HG03045 (cell line): ENCODE measurements around the gene PTCH2.
A peak's percentile ranks its signal among the peaks of the same experiment; 100 is the strongest.
"Not testable (repeated sequence)": the region's sequence is repeated elsewhere in the genome, so short reads cannot be mapped to it uniquely, and the experiment has no call there.

Experiments used
- ATAC-seq: cut with Tn5 transposase; IDR thresholded peaks from one replicate; pipeline ENCODE4 v1.9.1; 2021; ENCODE audit warnings: mild to moderate bottlenecking, moderate library complexity; ENCODE audit not compliant: unreplicated experiment

Gene PTCH2

DNA sequence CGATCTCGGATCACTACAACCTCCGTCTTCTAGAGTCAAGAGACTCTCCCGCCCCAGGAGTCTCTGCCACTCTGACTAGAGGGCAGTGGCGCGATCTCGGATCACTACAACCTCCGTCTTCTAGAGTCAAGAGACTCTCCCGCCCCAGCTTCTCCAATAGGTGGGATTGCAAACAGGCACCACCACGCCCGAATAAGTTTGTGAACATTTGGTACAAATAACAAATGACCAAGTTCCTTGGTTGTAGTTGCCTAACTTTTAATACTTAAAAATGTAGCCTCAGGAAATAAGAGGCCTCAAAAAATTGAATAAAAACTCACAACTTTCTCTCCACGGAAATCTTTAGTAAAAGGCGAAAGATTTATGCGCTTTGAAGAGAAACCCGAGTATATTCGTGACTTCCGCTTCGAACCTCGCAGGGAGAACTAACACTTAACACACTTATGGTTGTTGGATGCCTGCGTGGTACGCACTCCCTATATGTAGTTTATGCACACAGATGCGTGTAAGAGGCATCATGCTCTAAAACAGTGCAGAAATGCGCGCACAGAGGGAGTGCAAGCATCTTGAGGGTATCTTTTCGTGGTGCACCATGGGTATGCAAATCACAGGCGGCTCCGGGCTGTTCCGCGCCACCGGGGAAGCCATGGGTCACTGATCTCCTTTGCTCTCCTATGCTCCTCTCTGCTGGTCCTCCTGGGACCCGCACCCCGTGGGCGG is 23.3 kb downstream of the PTCH2 start:
- ATAC-seq: peak; percentile 76

DNA sequence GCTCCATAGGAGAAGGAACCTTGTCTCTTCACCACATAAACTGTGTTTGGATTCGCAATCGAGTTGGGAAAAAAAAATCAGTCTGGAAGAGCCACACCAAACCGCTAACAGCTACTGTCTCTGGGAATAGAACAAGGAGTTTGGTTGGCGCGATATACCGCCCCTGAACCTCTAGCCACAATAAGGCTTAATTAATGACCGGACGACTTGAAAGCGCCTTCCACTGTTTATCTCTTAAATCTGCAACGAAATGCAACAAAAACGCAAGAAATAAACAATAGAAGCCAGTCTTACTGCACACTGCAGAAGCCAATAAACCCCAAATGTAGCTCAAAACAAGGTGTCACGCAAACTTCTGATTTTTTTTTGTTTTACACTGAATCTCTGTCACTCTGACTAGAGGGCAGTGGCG is 23.9 kb downstream of the PTCH2 start:
- no peak for ATAC-seq

DNA sequence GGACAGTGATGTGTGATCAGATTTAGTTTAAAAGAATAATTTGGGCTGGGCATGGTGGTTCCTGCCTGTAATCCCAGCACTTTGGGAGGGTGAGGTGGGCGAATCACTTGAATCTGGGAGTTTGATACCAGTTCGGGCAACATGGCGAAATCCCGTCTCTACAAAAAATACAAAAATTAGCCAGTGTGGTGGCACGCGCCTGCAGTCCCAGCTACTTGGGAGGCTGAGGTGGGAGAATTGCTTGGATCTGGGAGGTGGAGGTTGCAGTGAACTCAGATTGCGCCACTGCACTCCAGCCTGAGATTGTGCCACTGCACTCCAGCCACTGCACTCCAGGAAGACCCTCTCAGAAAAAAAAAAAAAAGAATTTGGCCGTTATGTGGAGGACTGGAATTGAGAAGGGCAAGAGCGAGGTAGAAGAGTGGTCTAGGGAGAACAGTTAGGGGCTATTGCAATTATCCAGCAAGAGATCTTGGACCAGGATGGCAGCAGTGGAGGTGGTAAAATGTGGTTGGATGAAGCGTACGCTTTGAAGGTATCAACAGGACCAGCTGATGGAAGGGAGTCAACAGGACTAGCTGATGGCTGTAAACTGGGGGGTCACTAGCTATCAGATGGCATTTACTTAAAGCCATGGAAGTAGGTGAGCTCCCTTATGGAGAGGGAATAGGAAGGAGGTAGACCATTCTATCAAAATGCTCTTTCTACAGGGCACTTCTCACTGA is 25.1 kb downstream of the PTCH2 start:
- no peak for ATAC-seq

DNA sequence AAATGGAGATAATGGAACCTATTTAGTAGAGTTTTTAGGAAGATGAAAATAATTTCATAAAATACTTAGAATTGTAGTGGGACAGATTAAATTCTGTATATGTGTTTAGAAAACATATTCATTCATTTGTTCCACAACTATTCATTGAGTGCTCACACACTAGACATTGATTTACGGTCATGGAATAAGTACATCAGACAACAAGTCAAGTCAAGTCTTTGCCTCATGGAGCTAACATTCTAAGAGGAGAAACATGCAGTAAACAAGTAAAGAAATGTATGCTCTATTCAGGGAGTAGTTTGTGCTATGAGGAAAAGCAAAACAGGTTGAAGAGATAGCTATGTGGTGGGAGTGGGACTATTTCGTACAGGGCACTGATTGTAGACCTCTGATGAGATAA is 25.7 kb downstream of the PTCH2 start:
- no peak for ATAC-seq

DNA sequence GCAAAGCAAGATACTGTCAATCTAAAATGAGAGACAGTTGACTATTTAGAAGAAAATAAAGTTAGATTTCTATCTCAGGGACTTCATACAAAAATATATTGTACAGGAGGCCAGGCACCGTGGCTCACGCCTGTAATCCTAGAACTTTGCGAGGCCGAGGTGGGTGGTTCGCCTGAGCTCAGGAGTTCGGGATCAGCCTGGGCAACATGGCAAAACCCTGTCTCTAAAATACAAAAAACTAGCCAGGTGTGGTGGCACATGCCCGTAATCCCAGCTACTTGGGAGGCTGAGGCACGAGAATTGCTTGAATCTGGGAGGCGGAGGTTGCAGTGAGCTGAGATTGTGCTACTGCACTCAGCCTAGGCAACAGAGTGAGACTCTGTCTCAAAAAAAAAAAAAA is 27.1 kb downstream of the PTCH2 start:
- not testable (repeated sequence) for ATAC-seq

DNA sequence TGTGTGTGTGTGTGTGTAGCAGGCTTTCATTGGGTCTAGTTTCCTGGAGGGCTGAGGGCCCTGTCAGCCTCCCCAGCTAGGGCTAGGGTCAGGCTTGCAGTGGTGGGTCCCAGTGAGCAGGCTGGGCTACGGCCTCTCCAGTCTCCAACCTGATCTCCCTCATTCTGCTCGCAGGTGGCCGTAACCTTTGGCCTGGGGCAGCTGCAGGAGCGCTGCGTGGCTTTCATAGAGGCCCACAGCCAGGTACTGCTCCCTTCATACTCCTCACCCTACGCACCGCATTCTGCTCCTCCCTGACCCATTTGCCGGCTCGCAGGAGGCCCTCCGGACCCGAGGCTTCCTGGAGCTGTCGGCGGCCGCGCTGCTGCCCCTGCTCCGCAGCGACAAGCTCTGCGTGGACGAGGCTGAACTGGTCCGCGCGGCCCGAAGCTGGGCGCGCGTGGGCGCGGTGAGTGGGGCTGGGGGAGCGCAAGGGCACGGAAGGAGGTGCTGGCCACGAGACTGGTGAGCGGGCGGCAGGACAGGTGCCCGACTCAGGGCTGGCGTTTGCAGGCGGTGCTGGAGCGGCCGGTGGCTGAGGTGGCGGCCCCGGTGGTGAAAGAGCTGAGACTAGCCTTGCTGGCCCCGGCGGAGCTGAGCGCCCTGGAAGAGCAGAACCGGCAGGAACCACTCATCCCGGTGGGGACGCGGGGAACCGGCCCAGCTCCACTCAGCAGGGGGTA is 30.1 kb downstream of the PTCH2 start:
- no peak for ATAC-seq

DNA sequence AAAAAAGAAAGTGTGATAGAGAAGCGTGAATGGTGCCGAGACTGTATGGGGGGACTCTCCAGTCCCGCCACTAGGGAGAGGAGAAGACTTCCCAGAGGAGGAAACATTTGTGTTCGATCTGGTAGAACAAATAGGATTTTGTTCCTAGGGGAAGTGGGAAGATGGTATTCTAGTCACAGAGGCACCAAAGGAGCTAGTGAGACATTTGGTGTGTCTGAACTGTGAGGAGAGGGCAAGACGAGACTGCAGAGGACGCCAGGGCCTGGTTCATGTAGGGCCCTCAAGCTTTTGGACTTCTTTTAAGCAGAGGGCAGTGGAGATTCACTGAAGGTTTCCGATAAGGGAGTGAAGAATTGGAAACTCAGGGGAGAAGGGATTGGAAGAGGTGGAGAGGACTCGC is 31.8 kb downstream of the PTCH2 start:
- ATAC-seq: no peak

DNA sequence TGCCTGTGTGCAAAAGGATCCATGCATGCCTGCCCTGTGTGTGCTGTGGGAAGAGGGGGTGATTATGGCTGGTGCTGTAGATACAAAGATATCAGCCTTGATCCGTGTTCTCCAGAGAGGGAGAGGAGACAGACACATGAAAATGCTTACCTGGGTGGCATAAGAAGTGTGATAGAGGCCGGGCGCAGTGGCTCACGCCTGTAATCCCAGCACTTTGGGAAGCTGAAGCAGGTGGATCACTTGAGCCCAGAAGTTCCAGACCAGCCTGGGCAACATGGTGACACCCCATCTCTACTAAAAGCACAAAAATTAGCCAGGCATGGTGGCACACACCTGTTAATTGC is 32.3 kb downstream of the PTCH2 start:
- ATAC-seq: not testable (repeated sequence)

DNA sequence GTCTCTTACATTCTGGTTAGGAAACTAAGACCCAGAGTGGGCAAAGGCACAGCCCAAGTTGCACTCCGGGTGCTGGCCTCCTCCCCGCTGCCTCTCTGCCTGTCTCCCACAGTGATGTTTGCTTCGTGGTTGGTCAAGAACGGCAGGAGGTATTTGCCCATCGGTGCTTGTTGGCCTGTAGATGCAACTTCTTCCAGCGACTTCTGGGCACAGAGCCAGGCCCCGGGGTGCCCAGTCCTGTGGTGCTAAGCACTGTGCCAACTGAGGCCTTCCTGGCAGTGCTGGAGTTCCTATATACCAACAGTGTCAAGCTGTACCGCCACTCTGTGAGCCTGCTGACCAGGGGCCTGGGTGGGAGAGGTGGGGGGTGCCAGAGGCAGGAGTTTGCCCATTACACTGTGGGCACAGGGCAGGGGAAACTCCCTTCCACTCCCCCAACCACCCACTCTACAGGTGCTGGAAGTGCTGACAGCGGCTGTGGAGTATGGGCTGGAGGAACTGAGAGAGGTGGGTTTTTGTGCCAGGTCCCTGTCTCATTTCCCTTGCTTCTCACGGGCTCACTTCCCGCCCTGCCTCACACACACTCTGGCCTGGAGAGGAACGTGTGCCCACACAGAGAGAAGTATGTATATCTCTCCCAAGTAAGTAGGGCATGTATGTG is 32.8 kb downstream of the PTCH2 start:
- ATAC-seq: no peak

DNA sequence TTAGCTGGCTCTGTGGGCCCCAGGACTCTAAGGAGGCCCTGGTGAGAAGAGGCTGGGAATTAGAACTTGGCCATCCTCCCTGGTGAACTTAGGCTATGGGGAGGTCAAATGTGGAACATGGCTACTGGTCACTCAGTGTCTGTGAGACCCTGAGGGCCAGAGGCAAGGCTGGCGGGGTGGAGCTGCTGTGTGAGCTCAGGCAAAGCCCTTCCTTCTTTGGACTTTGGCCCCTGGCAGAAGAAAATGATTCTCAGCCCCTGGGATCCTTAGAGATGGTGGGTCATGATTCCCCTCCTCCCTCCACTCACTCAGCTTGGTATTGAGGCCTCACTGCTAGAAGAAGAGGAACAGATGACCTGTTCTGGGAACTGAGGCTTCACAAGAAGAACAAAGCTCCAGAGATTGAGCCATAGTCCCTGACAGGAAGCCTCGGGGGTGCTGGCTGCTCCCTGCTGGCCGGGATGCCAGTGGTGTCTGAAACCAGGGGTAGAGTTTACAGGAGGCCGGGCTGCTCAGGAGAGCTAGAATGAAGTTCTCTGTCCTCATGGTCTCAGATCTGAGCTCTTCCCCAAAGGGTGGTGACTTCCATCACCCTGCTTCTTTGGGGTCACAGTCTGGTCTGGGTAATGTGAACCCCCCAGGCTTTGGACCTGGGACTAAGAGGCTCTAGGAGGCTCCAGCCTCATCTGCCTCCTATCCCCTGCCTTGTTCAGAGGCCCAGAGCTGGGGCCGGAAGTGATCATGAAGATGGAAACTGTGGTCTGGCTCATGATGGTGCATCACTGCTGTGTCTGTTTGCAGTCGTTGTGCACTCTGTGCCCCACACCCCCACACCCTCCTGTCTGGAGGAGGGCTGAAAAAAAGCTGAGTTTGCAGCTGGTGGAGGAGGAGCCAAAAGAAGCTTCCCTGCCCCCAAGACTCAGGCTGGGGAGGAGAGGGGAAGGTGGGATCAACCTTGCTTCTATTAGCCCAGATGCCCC is 33.8 kb downstream of the PTCH2 start:
- peak; percentile 30 for ATAC-seq

DNA sequence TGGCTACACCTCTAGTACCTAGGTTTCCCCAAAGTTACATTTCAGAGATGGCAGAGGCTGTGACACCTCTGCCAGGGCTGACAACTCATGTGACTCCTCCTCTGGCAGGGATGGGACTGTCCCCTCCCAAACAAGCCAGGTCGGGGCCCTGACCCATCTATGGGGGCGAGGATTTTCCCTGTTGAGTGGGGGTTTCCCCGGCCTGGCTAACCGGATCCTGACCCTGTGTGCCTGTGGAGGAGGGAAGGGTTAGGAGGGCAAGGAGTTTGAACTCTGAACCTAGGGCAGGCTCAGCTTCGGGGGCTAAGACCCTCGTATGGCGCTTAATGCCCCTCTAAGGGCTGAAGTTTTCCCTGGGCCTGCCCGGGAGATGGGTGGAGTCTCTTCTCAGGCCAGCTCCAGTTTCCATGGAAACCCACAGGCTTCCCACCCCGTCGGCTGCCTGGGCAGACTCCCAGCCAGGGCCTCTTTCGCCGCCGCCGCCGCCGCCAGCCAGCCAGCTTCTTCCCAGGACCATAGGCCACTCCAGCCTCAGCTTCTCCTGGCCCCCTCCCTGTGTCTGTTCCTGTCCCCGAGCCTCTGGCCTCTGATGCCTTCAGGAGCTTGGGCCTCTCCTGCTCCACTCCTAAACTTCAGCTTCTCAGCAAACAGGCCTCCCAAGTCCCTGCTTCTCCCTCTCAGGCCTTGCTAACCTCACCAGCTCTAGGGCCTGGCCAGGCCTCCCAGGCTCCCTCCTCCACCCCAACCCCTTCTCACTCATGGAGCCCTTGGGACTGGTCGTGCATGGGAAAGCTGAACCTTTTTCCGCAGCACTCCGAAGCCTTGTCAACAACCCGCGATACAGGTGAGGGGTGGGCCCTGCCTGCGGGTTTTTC is 34.8 kb downstream of the PTCH2 start, which contains the start of gene BTBD19:
TSS of gene BTBD19 (plus strand) at position 461 of the 875 bp plus-strand sequence. CDS start at position 759, 298 bp downstream.
- ATAC-seq: peak; percentile 33

DNA sequence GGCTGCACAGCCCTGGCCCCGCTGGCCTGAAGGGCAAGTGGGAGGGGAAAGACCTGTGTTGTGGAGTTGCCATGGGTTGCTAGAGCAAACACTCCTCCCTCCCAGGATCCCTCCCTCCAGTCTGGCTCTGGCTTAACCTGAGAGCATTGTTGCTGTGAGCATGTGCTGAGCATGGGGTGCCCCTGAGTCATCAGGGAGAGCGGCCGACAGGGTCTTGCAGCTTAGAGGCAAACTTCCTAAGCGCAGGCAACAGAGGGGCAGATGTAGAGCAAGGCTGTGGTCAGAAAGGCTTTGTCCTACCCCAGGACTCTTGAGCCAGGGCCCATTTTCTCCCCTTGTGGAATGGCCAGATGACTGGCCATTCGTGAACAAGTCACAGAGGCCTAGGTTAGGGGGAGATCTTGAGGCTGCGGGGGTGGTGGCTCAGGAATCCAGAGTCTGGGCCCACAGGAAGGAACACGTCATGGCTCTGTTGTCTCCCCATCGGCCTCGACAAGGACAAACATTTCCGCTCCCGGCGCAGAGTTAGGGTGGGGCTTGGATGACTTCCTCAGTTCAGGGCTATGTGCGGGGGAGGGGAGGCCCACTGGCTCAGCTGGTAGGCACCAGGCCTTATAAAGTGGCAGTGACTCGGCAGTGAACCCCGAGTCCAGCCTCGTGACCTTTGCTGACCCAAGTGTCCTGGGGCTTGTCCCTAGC is 35.5 kb downstream of the PTCH2 start:
- ATAC-seq: peak; percentile 36

DNA sequence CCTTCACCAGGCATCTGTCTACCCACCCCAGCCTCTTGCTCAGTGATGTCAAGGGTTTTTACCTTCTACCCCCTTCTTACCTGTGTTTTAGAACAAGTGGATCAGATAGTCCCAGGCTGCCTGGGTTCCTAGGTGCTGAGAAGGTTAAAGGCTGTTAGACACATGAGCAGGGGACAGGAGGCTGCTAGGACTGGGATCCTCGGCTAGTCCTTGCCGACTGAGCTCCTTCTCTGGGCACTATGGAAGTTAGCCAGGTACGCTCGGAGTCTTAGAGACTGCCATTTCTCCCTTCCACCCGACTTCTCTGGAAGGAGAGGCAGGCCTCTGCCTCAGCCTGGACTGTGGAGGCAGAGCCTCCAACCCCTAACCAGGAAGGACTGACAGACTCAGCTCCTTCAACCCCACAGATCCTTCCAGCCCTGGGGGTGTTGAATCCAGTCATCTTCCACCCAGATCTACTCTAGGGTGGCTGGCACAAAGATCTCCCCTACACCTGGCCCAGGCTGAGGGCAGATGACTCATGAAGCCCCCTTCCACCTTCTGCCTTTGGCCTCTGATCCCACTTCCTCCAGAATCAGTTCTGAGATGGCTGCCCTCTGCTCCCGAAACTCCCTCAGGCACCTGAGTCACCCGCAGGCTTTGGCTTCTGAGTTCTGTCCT is 36.2 kb downstream of the PTCH2 start, which contains the start of gene DYNLT4:
TSS of gene DYNLT4 (minus strand) at position 648 of the 660 bp plus-strand sequence. CDS start 683 bp downstream, outside the sequence.
- no peak for ATAC-seq

DNA sequence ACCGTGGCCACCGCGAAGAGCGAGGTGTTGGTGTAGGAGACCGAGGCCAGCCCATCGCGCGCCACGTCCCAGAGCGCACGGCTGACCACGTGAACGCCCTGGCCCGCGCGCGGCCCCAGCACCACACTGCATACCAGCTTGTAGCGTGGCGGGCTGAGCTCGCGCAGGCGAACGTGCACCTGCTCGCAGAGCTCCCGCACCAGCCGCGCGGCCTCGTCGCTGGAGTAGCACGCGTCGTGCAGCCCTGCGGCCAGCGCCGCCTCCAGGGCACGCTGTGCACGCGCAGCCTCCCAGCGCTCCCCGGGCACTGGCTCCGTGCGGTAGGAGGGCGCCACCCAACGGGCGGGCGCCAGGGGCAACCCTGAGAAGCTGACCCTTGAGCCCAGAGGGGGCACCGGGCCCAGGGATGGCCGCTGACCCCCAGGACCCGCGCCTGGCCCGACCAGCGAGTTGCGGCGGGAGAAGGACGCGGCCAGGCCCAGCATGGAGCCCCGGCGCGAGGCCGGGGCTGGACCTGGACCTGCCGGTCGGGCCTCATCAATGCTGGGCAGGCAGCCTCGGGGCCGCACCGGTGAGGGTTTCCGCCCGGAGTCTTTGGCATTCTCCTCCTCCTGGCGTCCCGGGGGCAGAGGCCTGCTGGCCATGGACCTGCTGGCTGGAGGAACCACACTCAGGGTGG is 36.9 kb downstream of the PTCH2 start:
- no peak for ATAC-seq

DNA sequence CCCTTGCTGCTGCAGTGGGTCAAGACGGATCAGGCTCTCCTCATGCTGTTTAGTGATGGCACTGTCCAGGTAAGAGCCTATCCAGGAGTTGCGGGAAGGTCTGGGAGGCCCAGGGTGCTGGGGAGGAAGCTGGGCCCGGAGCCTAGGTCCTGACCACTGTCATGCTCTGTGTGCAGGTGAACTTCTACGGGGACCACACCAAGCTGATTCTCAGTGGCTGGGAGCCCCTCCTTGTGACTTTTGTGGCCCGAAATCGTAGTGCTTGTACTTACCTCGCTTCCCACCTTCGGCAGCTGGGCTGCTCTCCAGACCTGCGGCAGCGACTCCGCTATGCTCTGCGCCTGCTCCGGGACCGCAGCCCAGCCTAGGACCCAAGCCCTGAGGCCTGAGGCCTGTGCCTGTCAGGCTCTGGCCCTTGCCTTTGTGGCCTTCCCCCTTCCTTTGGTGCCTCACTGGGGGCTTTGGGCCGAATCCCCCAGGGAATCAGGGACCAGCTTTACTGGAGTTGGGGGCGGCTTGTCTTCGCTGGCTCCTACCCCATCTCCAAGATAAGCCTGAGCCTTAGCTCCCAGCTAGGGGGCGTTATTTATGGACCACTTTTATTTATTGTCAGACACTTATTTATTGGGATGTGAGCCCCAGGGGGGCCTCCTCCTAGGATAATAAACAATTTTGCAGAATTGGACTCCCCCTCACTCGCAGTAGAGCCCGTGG is 37.6 kb downstream of the PTCH2 start:
- ATAC-seq: no peak

DNA sequence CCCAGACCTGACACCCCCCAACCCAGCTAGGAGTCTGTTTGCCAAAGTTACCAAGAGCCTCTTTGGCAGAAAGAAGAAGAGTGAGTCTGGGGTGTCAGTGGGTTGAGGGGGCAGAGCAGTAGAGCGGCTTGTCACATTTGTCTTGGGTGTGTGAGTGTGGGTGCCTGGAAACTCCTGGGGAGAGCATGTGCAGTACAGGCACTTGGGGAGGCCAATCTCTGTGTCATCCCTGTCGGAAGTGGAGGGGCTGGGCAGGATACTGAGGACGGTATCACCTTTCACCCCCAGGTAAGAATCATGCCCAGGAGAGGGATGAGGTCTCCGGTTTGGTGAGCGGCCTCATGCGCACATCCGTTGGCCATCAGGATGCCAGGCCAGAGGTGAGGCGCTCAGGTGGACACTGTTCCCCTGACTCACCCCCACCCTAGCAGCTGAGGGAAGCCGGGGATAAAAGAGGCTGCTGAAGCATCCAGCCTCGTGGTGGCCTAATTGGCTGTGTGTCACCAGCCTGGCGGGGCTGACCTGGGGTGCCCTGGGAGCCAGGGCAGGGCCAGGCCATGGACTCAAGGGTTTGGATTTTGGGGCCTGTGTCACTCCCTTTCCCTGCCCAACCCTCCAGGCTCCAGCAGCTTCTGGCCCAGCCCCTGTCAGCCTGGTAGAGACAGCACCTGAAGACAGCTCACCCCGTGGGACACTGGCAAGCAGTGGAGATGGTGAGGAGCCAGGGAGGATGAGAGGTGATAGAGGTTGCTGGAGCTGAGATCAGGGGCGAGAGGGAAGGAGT is 39.5 kb downstream of the PTCH2 start:
- no peak for ATAC-seq
